CD4-positive, CD25-positive, alpha-beta regulatory T cell (primary cell): ENCODE measurements around the gene NCAPG2. TPM values are rescaled to one million over a fixed set of nuclear protein-coding genes. Genes with fewer than 3 reads are reported as not detected.

Experiments used
- ATAC-seq, 2 donors: fragments of 150-1000 bp; cut with Tn5 transposase; one replicate each; pipeline ENCODE4 v1.10.0; 2021; ENCODE audit warnings: low read depth in 2 of 2, moderate number of reproducible peaks in 2 of 2, moderate library complexity in 1 of 2
- DNase-seq, 3 donors: peaks; one replicate each; pipeline versions ENCODE4 v3.0.0 to v3.0.0-alpha.2; 2012 to 2022; ENCODE audit warnings: mixed read lengths in 1 of 3
- H3K27ac ChIP-seq: one replicate; pipeline ENCODE4 v1.7.0; 2013; ENCODE audit warnings: mild to moderate bottlenecking, low read length; ENCODE audit not compliant: insufficient read depth, poor library complexity, severe bottlenecking
- H3K27me3 ChIP-seq: one replicate; pipeline ENCODE4 v1.7.0; 2013; ENCODE audit warnings: low read length; ENCODE audit not compliant: control insufficient read depth, insufficient read depth
- H3K36me3 ChIP-seq: one replicate; pipeline ENCODE4 v1.7.0; 2013; ENCODE audit warnings: mild to moderate bottlenecking, low read length, moderate library complexity; ENCODE audit not compliant: control insufficient read depth, insufficient read depth
- H3K4me1 ChIP-seq: 2 replicates; pipeline ENCODE4 v1.7.0; 2013; ENCODE audit warnings: mild to moderate bottlenecking, low read length; ENCODE audit not compliant: insufficient read depth, control insufficient read depth, poor library complexity, severe bottlenecking
- H3K4me3 ChIP-seq: one replicate; pipeline ENCODE4 v1.7.0; 2013; ENCODE audit warnings: low read depth, mild to moderate bottlenecking, low read length, moderate library complexity
- H3K9me3 ChIP-seq, 2 experiments: 1 replicate in 1 of 2; 2 replicates in 1 of 2; pipeline ENCODE4 v1.7.0; 2013; ENCODE audit warnings: low read length in 2 of 2, mild to moderate bottlenecking in 1 of 2, moderate library complexity in 1 of 2; ENCODE audit not compliant: control insufficient read depth in 2 of 2
- H3K27ac Mint-ChIP-seq, 3 donors: one replicate each; pipeline ENCODE4 v1.8.0; 2020 to 2022; ENCODE audit warnings: mild to moderate bottlenecking in 3 of 3, mixed read lengths in 3 of 3, moderate library complexity in 2 of 3
- H3K27me3 Mint-ChIP-seq: one replicate; pipeline ENCODE4 v1.8.0; 2022; ENCODE audit warnings: mild to moderate bottlenecking, mixed read lengths
- H3K36me3 Mint-ChIP-seq: one replicate; pipeline ENCODE4 v1.8.0; 2020; ENCODE audit warnings: mixed read lengths
- H3K4me1 Mint-ChIP-seq, 4 donors: one replicate each; pipeline ENCODE4 v1.8.0; 2020 to 2022; ENCODE audit warnings: mixed read lengths in 4 of 4, mild to moderate bottlenecking in 1 of 4
- H3K4me3 Mint-ChIP-seq, 4 donors: one replicate each; pipeline ENCODE4 v1.8.0; 2020 to 2022; ENCODE audit warnings: mild to moderate bottlenecking in 4 of 4, mixed read lengths in 4 of 4, moderate library complexity in 3 of 4
- H3K9me3 Mint-ChIP-seq, 7 donors: one replicate each; pipeline ENCODE4 v1.8.0; 2020 to 2022; ENCODE audit warnings: mixed read lengths in 7 of 7, mild to moderate bottlenecking in 3 of 7, moderate library complexity in 2 of 7
- polyA plus RNA-seq, 4 donors: library from polyadenylated mRNA; unstranded; fragments of 300-500 nt; fragmentation: Illumina TruSeq; gene quantifications; one replicate each; pipeline ENCODE4 v1.2.3, GENCODE V29; 2021
- total RNA-seq: library from RNA; stranded (reverse); gene quantifications from one replicate; pipeline ENCODE4 v1.2.3, GENCODE V29; 2022

NCAPG2 gene
- total and polyA plus RNA-seq, 5 donors from 2014 or later = 2.7 to 10.6 (median 4.4) TPM

DNA sequence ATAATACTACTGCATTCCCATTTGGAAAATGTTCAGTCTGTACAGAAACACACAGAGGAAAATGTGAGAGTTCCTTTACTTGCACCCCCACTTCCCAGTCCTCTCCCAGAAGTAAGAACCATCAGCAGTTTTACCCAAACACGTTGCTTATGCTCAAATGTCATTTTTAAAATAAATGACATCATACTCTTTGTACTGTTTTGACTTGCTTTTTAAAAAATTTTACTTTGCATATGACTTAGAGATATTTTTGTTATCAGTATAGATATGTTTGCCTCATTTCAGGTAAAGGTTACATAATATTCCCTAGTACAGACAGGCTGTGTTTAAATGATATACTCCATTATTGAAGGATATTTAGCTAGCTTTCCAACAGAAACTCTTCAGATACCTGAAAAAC, 103.5 kb downstream of the NCAPG2 start:
- peaks cover 4% of the 10 kb centered on the region for H3K4me1 ChIP-seq
- Mint-ChIP-seq H3K27me3 (no peaks in the 10 kb centered on the region), H3K9me3 (no peaks in the 10 kb centered on the region), H3K4me1 (peaks cover 0 to 2% (median 0%) of the 10 kb centered on the region in 4 donors), H3K4me3 (no peak overlapping the region), H3K36me3 (peaks cover 3% of the 10 kb centered on the region), H3K27ac (no peak overlapping the region)
- ATAC-seq = no peak
- H3K36me3 ChIP-seq = no peaks in the 10 kb centered on the region
- H3K27ac ChIP-seq = no peak overlapping the region
- H3K9me3 ChIP-seq = no peaks in the 10 kb centered on the region
- no peaks in the 10 kb centered on the region for H3K27me3 ChIP-seq
- no peak for DNase-seq
- no peak overlapping the region for H3K4me3 ChIP-seq

- Histone ChIP-seq H3K27ac (no peak overlapping the region), H3K9me3 (peaks cover 0 to 7% of the 10 kb centered on the region in 2 experiments), H3K36me3 (no peaks in the 10 kb centered on the region), H3K27me3 (no peaks in the 10 kb centered on the region), H3K4me1 (no peaks in the 10 kb centered on the region), H3K4me3 (no peak overlapping the region)
- Mint-ChIP-seq H3K27me3 (no peaks in the 10 kb centered on the region), H3K4me3 (no peak overlapping the region), H3K4me1 (no peaks in the 10 kb centered on the region), H3K36me3 (peaks cover 3% of the 10 kb centered on the region), H3K27ac (no peak overlapping the region), H3K9me3 (peaks cover 0 to 7% (median 0%) of the 10 kb centered on the region in 7 donors)
- ATAC-seq = no peak
- no peak for DNase-seq
Measured at GRCh38 chr7:158596745-158597144, 107.9 kb downstream of the NCAPG2 start.

DNA sequence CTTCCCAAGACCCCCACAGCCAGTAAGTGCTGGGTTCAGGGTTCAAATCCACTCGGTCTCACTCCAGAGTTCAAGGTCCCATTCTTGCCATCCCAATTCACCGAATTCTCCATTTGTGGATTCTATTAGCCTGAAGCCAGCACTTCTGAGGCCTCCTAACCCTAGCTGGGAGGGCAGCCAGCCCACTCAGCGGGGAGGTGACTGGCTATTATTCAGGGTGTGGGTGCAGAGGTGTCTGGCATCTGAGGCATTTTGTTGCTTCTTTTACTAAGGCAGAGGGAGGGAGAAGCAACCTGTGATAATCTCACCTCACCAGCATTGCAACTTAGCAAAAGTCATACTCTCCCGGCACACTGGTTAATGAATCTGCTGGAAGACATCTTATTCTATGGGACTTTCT, 108.3 kb downstream of the NCAPG2 start:
- Mint-ChIP-seq H3K9me3 (peaks cover 0 to 7% (median 0%) of the 10 kb centered on the region in 7 donors), H3K4me1 (no peaks in the 10 kb centered on the region), H3K27ac (peak overlapping the region in 1 of 3 donors; percentile 33), H3K27me3 (peaks cover 1% of the 10 kb centered on the region), H3K4me3 (no peak overlapping the region), H3K36me3 (peaks cover under 1% of the 10 kb centered on the region)
- no peaks in the 10 kb centered on the region for H3K27me3 ChIP-seq
- no peak for ATAC-seq
- H3K27ac ChIP-seq = no peak overlapping the region
- peaks cover 0 to 7% of the 10 kb centered on the region in 2 experiments for H3K9me3 ChIP-seq
- DNase-seq = no peak
- H3K4me1 ChIP-seq = no peaks in the 10 kb centered on the region
- H3K4me3 ChIP-seq = no peak overlapping the region
- no peaks in the 10 kb centered on the region for H3K36me3 ChIP-seq

DNA sequence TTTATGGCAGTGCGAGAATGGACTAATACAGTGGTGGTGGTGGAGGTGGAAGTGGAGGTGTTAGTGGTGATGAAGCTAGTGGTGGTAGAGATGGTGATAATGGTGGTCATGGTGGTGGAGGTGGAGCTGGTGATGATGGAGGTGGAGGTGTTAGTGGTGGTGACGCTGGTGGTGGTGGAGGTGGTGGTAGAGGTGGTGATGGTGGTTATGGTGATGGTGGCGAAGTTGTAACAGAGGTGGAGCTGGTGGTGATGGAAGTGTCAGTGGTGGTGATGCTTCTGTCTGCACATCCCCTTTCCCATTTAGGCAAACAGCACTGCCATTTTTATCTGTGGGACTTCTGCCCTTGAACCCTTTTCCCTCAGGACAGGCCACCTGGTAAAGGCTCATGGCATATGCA, 109.5 kb downstream of the NCAPG2 start:
- H3K4me3 Mint-ChIP-seq = no peak overlapping the region
- Histone ChIP-seq H3K4me3 (no peak overlapping the region), H3K9me3 (peaks cover 0 to 7% of the 10 kb centered on the region in 2 experiments), H3K27me3 (no peaks in the 10 kb centered on the region), H3K27ac (no peak overlapping the region), H3K36me3 (no peaks in the 10 kb centered on the region), H3K4me1 (no peaks in the 10 kb centered on the region)
- H3K4me1 Mint-ChIP-seq = peaks cover 0 to under 1% (median 0%) of the 10 kb centered on the region in 4 donors
- DNase-seq = no peak
- ATAC-seq = peak; percentile 80 to 81
- H3K27me3 Mint-ChIP-seq = peaks cover 4% of the 10 kb centered on the region
- H3K27ac Mint-ChIP-seq = no peak overlapping the region
- H3K36me3 Mint-ChIP-seq = no peaks in the 10 kb centered on the region
- H3K9me3 Mint-ChIP-seq = peaks cover 0 to 9% (median 0%) of the 10 kb centered on the region in 7 donors

- Mint-ChIP-seq H3K4me1 (peaks cover 0 to 8% (median 0%) of the 10 kb centered on the region in 4 donors), H3K27ac (no peak overlapping the region), H3K4me3 (no peak overlapping the region), H3K36me3 (no peaks in the 10 kb centered on the region), H3K9me3 (peaks cover 0 to 13% (median 0%) of the 10 kb centered on the region in 7 donors), H3K27me3 (peaks cover 16% of the 10 kb centered on the region)
- no peak for ATAC-seq
- Histone ChIP-seq H3K9me3 (peaks cover 0 to 7% of the 10 kb centered on the region in 2 experiments), H3K4me1 (peaks cover 4% of the 10 kb centered on the region), H3K4me3 (no peak overlapping the region), H3K36me3 (no peaks in the 10 kb centered on the region), H3K27me3 (no peaks in the 10 kb centered on the region), H3K27ac (no peak overlapping the region)
- DNase-seq = no peak
Measured at GRCh38 chr7:158592541-158592940, 112.1 kb downstream of the NCAPG2 start.

DNA sequence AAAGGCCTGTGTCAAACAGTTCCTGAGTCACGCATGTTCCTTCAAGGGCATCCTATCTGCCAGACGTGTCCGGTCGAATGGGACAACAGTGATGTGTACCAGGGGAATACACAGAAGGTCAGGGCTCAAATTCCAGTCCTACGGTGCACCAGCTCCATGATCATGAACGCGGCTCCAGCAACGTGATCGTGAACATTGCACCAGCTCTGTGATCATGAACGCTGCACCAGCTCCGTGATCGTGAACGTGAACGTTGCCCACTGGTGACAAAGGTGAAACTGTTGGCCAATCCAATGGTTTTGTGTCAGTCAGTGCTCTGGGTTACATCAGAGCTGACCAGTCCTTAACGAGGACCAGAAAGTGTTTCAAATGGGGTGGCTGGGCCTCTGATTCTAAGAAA, 112.7 kb downstream of the NCAPG2 start:
- Mint-ChIP-seq H3K36me3 (no peaks in the 10 kb centered on the region), H3K27me3 (peaks cover 16% of the 10 kb centered on the region), H3K9me3 (peaks cover 0 to 13% (median 0%) of the 10 kb centered on the region in 7 donors), H3K4me1 (peaks cover 0 to 8% (median 0%) of the 10 kb centered on the region in 4 donors), H3K27ac (no peak overlapping the region), H3K4me3 (no peak overlapping the region)
- Histone ChIP-seq H3K9me3 (peaks cover 0 to 7% of the 10 kb centered on the region in 2 experiments), H3K27ac (no peak overlapping the region), H3K4me3 (no peak overlapping the region), H3K36me3 (no peaks in the 10 kb centered on the region), H3K4me1 (peaks cover 4% of the 10 kb centered on the region), H3K27me3 (no peaks in the 10 kb centered on the region)
- no peak for ATAC-seq
- DNase-seq = no peak

GRCh38 chr7:158590181-158590530, 114.4 kb downstream of the NCAPG2 start:
- H3K27ac ChIP-seq = no peak overlapping the region
- Mint-ChIP-seq H3K4me3 (no peak overlapping the region), H3K36me3 (no peaks in the 10 kb centered on the region), H3K27ac (no peak overlapping the region), H3K27me3 (peaks cover 30% of the 10 kb centered on the region), H3K9me3 (peaks cover 0 to 15% (median 2%) of the 10 kb centered on the region in 7 donors), H3K4me1 (peaks cover 0 to 18% (median 4%) of the 10 kb centered on the region in 4 donors)
- H3K9me3 ChIP-seq = peaks cover 0 to 7% of the 10 kb centered on the region in 2 experiments
- ATAC-seq = no peak
- H3K4me3 ChIP-seq = no peak overlapping the region
- H3K27me3 ChIP-seq = peaks cover 8% of the 10 kb centered on the region
- DNase-seq = no peak
- H3K4me1 ChIP-seq = peaks cover 13% of the 10 kb centered on the region
- H3K36me3 ChIP-seq = no peaks in the 10 kb centered on the region

GRCh38 chr7:158589653-158590052, 115.0 kb downstream of the NCAPG2 start:
- no peaks in the 10 kb centered on the region for H3K36me3 ChIP-seq
- peaks cover 35% of the 10 kb centered on the region for H3K27me3 Mint-ChIP-seq
- H3K9me3 ChIP-seq = peaks cover 0 to 7% of the 10 kb centered on the region in 2 experiments
- ATAC-seq (no peak), DNase-seq (no peak)
- H3K27ac ChIP-seq = no peak overlapping the region
- H3K4me1 ChIP-seq = peaks cover 13% of the 10 kb centered on the region
- peaks cover 0 to 15% (median 2%) of the 10 kb centered on the region in 7 donors for H3K9me3 Mint-ChIP-seq
- no peak overlapping the region for H3K27ac Mint-ChIP-seq
- H3K36me3 Mint-ChIP-seq = no peaks in the 10 kb centered on the region
- H3K27me3 ChIP-seq = peaks cover 13% of the 10 kb centered on the region
- H3K4me3 ChIP-seq = no peak overlapping the region
- H3K4me3 Mint-ChIP-seq = no peak overlapping the region
- peaks cover 0 to 21% (median 4%) of the 10 kb centered on the region in 4 donors for H3K4me1 Mint-ChIP-seq
